CD4-positive, CD25-positive, alpha-beta regulatory T cell (primary cell): ENCODE measurements around the gene MATN4. TPM values are rescaled to one million over a fixed set of nuclear protein-coding genes. Genes with fewer than 3 reads are reported as not detected.

ENCODE experiments used
- ATAC-seq, 2 donors: fragments of 150-1000 bp; cut with Tn5 transposase; one replicate each; pipeline ENCODE4 v1.10.0; 2021; ENCODE audit warnings: low read depth in 2 of 2, moderate number of reproducible peaks in 2 of 2, moderate library complexity in 1 of 2
- DNase-seq, 3 donors: peaks; one replicate each; pipeline versions ENCODE4 v3.0.0 to v3.0.0-alpha.2; 2012 to 2022; ENCODE audit warnings: mixed read lengths in 1 of 3
- H3K27ac ChIP-seq: one replicate; pipeline ENCODE4 v1.7.0; 2013; ENCODE audit warnings: mild to moderate bottlenecking, low read length; ENCODE audit not compliant: insufficient read depth, poor library complexity, severe bottlenecking
- H3K27me3 ChIP-seq: one replicate; pipeline ENCODE4 v1.7.0; 2013; ENCODE audit warnings: low read length; ENCODE audit not compliant: control insufficient read depth, insufficient read depth
- H3K36me3 ChIP-seq: one replicate; pipeline ENCODE4 v1.7.0; 2013; ENCODE audit warnings: mild to moderate bottlenecking, low read length, moderate library complexity; ENCODE audit not compliant: control insufficient read depth, insufficient read depth
- H3K4me1 ChIP-seq: 2 replicates; pipeline ENCODE4 v1.7.0; 2013; ENCODE audit warnings: mild to moderate bottlenecking, low read length; ENCODE audit not compliant: insufficient read depth, control insufficient read depth, poor library complexity, severe bottlenecking
- H3K4me3 ChIP-seq: one replicate; pipeline ENCODE4 v1.7.0; 2013; ENCODE audit warnings: low read depth, mild to moderate bottlenecking, low read length, moderate library complexity
- H3K9me3 ChIP-seq, 2 experiments: 1 replicate in 1 of 2; 2 replicates in 1 of 2; pipeline ENCODE4 v1.7.0; 2013; ENCODE audit warnings: low read length in 2 of 2, mild to moderate bottlenecking in 1 of 2, moderate library complexity in 1 of 2; ENCODE audit not compliant: control insufficient read depth in 2 of 2
- H3K27ac Mint-ChIP-seq, 3 donors: one replicate each; pipeline ENCODE4 v1.8.0; 2020 to 2022; ENCODE audit warnings: mild to moderate bottlenecking in 3 of 3, mixed read lengths in 3 of 3, moderate library complexity in 2 of 3
- H3K27me3 Mint-ChIP-seq: one replicate; pipeline ENCODE4 v1.8.0; 2022; ENCODE audit warnings: mild to moderate bottlenecking, mixed read lengths
- H3K36me3 Mint-ChIP-seq: one replicate; pipeline ENCODE4 v1.8.0; 2020; ENCODE audit warnings: mixed read lengths
- H3K4me1 Mint-ChIP-seq, 4 donors: one replicate each; pipeline ENCODE4 v1.8.0; 2020 to 2022; ENCODE audit warnings: mixed read lengths in 4 of 4, mild to moderate bottlenecking in 1 of 4
- H3K4me3 Mint-ChIP-seq, 4 donors: one replicate each; pipeline ENCODE4 v1.8.0; 2020 to 2022; ENCODE audit warnings: mild to moderate bottlenecking in 4 of 4, mixed read lengths in 4 of 4, moderate library complexity in 3 of 4
- H3K9me3 Mint-ChIP-seq, 7 donors: one replicate each; pipeline ENCODE4 v1.8.0; 2020 to 2022; ENCODE audit warnings: mixed read lengths in 7 of 7, mild to moderate bottlenecking in 3 of 7, moderate library complexity in 2 of 7
- polyA plus RNA-seq, 4 donors: library from polyadenylated mRNA; unstranded; fragments of 300-500 nt; fragmentation: Illumina TruSeq; gene quantifications; one replicate each; pipeline ENCODE4 v1.2.3, GENCODE V29; 2021
- total RNA-seq: library from RNA; stranded (reverse); gene quantifications from one replicate; pipeline ENCODE4 v1.2.3, GENCODE V29; 2022

MATN4 gene
- total and polyA plus RNA-seq, 5 donors from 2014 or later: 0.10 TPM; not detected in 4

GRCh38 chr20:45316150-45317080 is 8.3 kb upstream of the MATN4 start:
- H3K36me3 ChIP-seq: no peaks in the 10 kb centered on the region
- H3K4me1 ChIP-seq: peaks cover 21% of the 10 kb centered on the region
- H3K27ac ChIP-seq: no peak overlapping the region
- Mint-ChIP-seq H3K4me1 (peaks cover 8 to 25% (median 15%) of the 10 kb centered on the region in 4 donors), H3K36me3 (no peaks in the 10 kb centered on the region), H3K9me3 (no peaks in the 10 kb centered on the region), H3K27ac (peak overlapping the region in 1 of 3 donors; percentile 70), H3K4me3 (no peak overlapping the region), H3K27me3 (peaks cover 26% of the 10 kb centered on the region)
- H3K27me3 ChIP-seq: peaks cover 4% of the 10 kb centered on the region
- no peak for DNase-seq
- no peak overlapping the region for H3K4me3 ChIP-seq
- ATAC-seq: no peak
- no peaks in the 10 kb centered on the region for H3K9me3 ChIP-seq

- H3K4me1 ChIP-seq: peaks cover 14% of the 10 kb centered on the region
- Mint-ChIP-seq H3K9me3 (peaks cover 0 to 1% (median 0%) of the 10 kb centered on the region in 7 donors), H3K36me3 (peaks cover 4% of the 10 kb centered on the region), H3K4me1 (peaks cover 2 to 23% (median 11%) of the 10 kb centered on the region in 4 donors), H3K27me3 (peaks cover 33% of the 10 kb centered on the region), H3K27ac (no peak overlapping the region), H3K4me3 (no peak overlapping the region)
- no peaks in the 10 kb centered on the region for H3K9me3 ChIP-seq
- no peak overlapping the region for H3K27ac ChIP-seq
- ATAC-seq: no peak
- H3K4me3 ChIP-seq: no peak overlapping the region
- no peaks in the 10 kb centered on the region for H3K36me3 ChIP-seq
- DNase-seq: no peak
- H3K27me3 ChIP-seq: peaks cover 4% of the 10 kb centered on the region
Measured at GRCh38 chr20:45315672-45316071, 7.6 kb upstream of the MATN4 start.

GRCh38 chr20:45313943-45314342 is 5.8 kb upstream of the MATN4 start:
- Mint-ChIP-seq H3K4me3 (no peak overlapping the region), H3K27ac (no peak overlapping the region), H3K4me1 (peaks cover 0 to 15% (median 4%) of the 10 kb centered on the region in 4 donors), H3K9me3 (peaks cover 0 to 2% (median 0%) of the 10 kb centered on the region in 7 donors), H3K27me3 (peaks cover 45% of the 10 kb centered on the region), H3K36me3 (peaks cover 8% of the 10 kb centered on the region)
- no peaks in the 10 kb centered on the region for H3K9me3 ChIP-seq
- DNase-seq (no peak), ATAC-seq (no peak)
- peaks cover 7% of the 10 kb centered on the region for H3K4me1 ChIP-seq
- H3K27me3 ChIP-seq: peaks cover 4% of the 10 kb centered on the region
- no peak overlapping the region for H3K27ac ChIP-seq
- no peaks in the 10 kb centered on the region for H3K36me3 ChIP-seq
- no peak overlapping the region for H3K4me3 ChIP-seq

GRCh38 chr20:45313065-45313695 is 5.1 kb upstream of the MATN4 start:
- Histone ChIP-seq H3K9me3 (no peaks in the 10 kb centered on the region), H3K27ac (no peak overlapping the region), H3K4me1 (peaks cover 7% of the 10 kb centered on the region), H3K4me3 (no peak overlapping the region), H3K27me3 (peaks cover 4% of the 10 kb centered on the region), H3K36me3 (no peaks in the 10 kb centered on the region)
- Mint-ChIP-seq H3K4me1 (peaks cover 0 to 13% (median 3%) of the 10 kb centered on the region in 4 donors), H3K27ac (no peak overlapping the region), H3K9me3 (peaks cover 0 to 2% (median 0%) of the 10 kb centered on the region in 7 donors), H3K4me3 (no peak overlapping the region), H3K36me3 (peaks cover 8% of the 10 kb centered on the region), H3K27me3 (peaks cover 46% of the 10 kb centered on the region)
- ATAC-seq (no peak), DNase-seq (no peak)

GRCh38 chr20:45312241-45312640 is 4.1 kb upstream of the MATN4 start:
- H3K27ac Mint-ChIP-seq: no peak overlapping the region
- peaks cover 0 to 9% (median 4%) of the 10 kb centered on the region in 4 donors for H3K4me1 Mint-ChIP-seq
- H3K9me3 ChIP-seq: no peaks in the 10 kb centered on the region
- peaks cover 0 to 2% (median 0%) of the 10 kb centered on the region in 7 donors for H3K9me3 Mint-ChIP-seq
- H3K36me3 ChIP-seq: no peaks in the 10 kb centered on the region
- H3K27ac ChIP-seq: no peak overlapping the region
- H3K27me3 ChIP-seq: peaks cover 4% of the 10 kb centered on the region
- peaks cover 48% of the 10 kb centered on the region for H3K27me3 Mint-ChIP-seq
- no peak overlapping the region for H3K4me3 ChIP-seq
- peaks cover 7% of the 10 kb centered on the region for H3K4me1 ChIP-seq
- H3K4me3 Mint-ChIP-seq: no peak overlapping the region
- no peak for ATAC-seq
- DNase-seq: peak in 1 of 3 donors; percentile 35
- H3K36me3 Mint-ChIP-seq: peaks cover 8% of the 10 kb centered on the region

- Histone ChIP-seq H3K27me3 (peaks cover 4% of the 10 kb centered on the region), H3K36me3 (no peaks in the 10 kb centered on the region), H3K4me3 (no peak overlapping the region), H3K27ac (no peak overlapping the region), H3K4me1 (peaks cover 7% of the 10 kb centered on the region), H3K9me3 (no peaks in the 10 kb centered on the region)
- peaks cover 50% of the 10 kb centered on the region for H3K27me3 Mint-ChIP-seq
- ATAC-seq (peak in 1 of 2 donors; percentile 55), DNase-seq (peak; percentile 25 to 70 (median 40))
- peaks cover 0 to 6% (median 3%) of the 10 kb centered on the region in 4 donors for H3K4me1 Mint-ChIP-seq
- H3K36me3 Mint-ChIP-seq: peaks cover 8% of the 10 kb centered on the region
- H3K4me3 Mint-ChIP-seq: no peak overlapping the region
- H3K9me3 Mint-ChIP-seq: peaks cover 0 to 2% (median 0%) of the 10 kb centered on the region in 7 donors
- no peak overlapping the region for H3K27ac Mint-ChIP-seq
Measured at GRCh38 chr20:45311589-45312211, 3.6 kb upstream of the MATN4 start.

- H3K36me3 Mint-ChIP-seq: peaks cover 8% of the 10 kb centered on the region
- ATAC-seq (no peak), DNase-seq (no peak)
- no peak overlapping the region for H3K4me3 ChIP-seq
- peaks cover 7% of the 10 kb centered on the region for H3K4me1 ChIP-seq
- no peaks in the 10 kb centered on the region for H3K9me3 ChIP-seq
- peaks cover 0 to 6% (median 3%) of the 10 kb centered on the region in 4 donors for H3K4me1 Mint-ChIP-seq
- no peak overlapping the region for H3K4me3 Mint-ChIP-seq
- no peak overlapping the region for H3K27ac ChIP-seq
- H3K9me3 Mint-ChIP-seq: peaks cover 0 to 2% (median 0%) of the 10 kb centered on the region in 7 donors
- H3K27me3 ChIP-seq: no peaks in the 10 kb centered on the region
- peaks cover 45% of the 10 kb centered on the region for H3K27me3 Mint-ChIP-seq
- no peaks in the 10 kb centered on the region for H3K36me3 ChIP-seq
- no peak overlapping the region for H3K27ac Mint-ChIP-seq
Measured at GRCh38 chr20:45309075-45309474, 976 bp upstream of the MATN4 start.
